Type B pancreatic cell (in vitro differentiated cells): ENCODE measurements around the gene PLEK. TPM values are rescaled to one million over a fixed set of nuclear protein-coding genes. Genes with fewer than 3 reads are reported as not detected.
"Not testable (repeated sequence)": the region's sequence is repeated elsewhere in the genome, so short reads cannot be mapped to it uniquely, and the experiment has no call there.

Experiments used
- DNase-seq: peaks from one replicate; pipeline ENCODE4 v3.0.0; 2021; ENCODE audit warnings: mixed read lengths; ENCODE audit not compliant: unreplicated experiment; ENCODE audit errors: extremely low spot score
- H3K27ac Mint-ChIP-seq: 2 replicates; pipeline ENCODE4 v1.8.0; 2021; ENCODE audit warnings: mild to moderate bottlenecking, mixed read lengths
- H3K27me3 Mint-ChIP-seq: 2 replicates; pipeline ENCODE4 v1.8.0; 2021; ENCODE audit warnings: mixed read lengths
- H3K36me3 Mint-ChIP-seq: 2 replicates; pipeline ENCODE4 v1.8.0; 2021; ENCODE audit warnings: mixed read lengths
- H3K4me1 Mint-ChIP-seq: one replicate; pipeline ENCODE4 v1.8.0; 2021; ENCODE audit warnings: mixed read lengths; ENCODE audit not compliant: unreplicated experiment
- H3K4me3 Mint-ChIP-seq: 2 replicates; pipeline ENCODE4 v1.8.0; 2021; ENCODE audit warnings: mild to moderate bottlenecking, mixed read lengths
- H3K9me3 Mint-ChIP-seq: 2 replicates; pipeline ENCODE4 v1.8.0; 2021; ENCODE audit warnings: mixed read lengths
- total RNA-seq: library from RNA; stranded (reverse); gene quantifications from 2 replicates; pipeline ENCODE4 v1.2.1, GENCODE V29; 2021; ENCODE audit warnings: low replicate concordance
- TF ChIP-seq, protein P1 (sequence below): fragments of 200-600 bp; sonication (generic); conservative IDR thresholded peaks from 2 replicates; pipeline ENCODE4 v1.5.0; 2021; ENCODE audit warnings: antibody characterized with exemption, mild to moderate bottlenecking

The PLEK gene
- total RNA-seq, 1 donor from 2014 or later = not detected

DNA sequence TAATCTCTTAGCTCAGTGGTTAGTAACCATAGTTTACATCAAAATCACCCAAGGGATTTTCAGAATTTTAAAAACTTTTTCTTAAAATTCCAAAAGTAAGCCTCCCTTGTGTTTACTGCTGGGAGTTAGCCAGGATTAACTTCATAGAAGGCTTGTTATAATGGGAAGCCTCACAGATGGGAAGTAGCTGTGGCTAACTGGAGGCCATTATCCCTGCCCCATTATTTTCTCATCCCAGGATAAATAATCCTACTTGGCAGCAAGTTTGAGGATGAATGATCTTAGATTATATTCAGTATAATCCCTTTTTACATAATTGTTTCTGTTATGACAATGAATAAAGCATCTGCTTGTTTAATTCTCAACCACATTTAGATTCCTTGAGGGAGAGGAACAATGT lies 25.5 kb downstream of the PLEK start:
- no peaks in the 10 kb centered on the region for H3K4me1 Mint-ChIP-seq
- H3K27ac Mint-ChIP-seq = no peak overlapping the region
- no peak for DNase-seq
- H3K36me3 Mint-ChIP-seq = no peaks in the 10 kb centered on the region
- TF ChIP-seq, protein P1, sequence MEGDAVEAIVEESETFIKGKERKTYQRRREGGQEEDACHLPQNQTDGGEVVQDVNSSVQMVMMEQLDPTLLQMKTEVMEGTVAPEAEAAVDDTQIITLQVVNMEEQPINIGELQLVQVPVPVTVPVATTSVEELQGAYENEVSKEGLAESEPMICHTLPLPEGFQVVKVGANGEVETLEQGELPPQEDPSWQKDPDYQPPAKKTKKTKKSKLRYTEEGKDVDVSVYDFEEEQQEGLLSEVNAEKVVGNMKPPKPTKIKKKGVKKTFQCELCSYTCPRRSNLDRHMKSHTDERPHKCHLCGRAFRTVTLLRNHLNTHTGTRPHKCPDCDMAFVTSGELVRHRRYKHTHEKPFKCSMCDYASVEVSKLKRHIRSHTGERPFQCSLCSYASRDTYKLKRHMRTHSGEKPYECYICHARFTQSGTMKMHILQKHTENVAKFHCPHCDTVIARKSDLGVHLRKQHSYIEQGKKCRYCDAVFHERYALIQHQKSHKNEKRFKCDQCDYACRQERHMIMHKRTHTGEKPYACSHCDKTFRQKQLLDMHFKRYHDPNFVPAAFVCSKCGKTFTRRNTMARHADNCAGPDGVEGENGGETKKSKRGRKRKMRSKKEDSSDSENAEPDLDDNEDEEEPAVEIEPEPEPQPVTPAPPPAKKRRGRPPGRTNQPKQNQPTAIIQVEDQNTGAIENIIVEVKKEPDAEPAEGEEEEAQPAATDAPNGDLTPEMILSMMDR = no peak
- H3K4me3 Mint-ChIP-seq = no peak overlapping the region
- no peaks in the 10 kb centered on the region for H3K9me3 Mint-ChIP-seq
- peaks cover 33% of the 10 kb centered on the region for H3K27me3 Mint-ChIP-seq

DNA sequence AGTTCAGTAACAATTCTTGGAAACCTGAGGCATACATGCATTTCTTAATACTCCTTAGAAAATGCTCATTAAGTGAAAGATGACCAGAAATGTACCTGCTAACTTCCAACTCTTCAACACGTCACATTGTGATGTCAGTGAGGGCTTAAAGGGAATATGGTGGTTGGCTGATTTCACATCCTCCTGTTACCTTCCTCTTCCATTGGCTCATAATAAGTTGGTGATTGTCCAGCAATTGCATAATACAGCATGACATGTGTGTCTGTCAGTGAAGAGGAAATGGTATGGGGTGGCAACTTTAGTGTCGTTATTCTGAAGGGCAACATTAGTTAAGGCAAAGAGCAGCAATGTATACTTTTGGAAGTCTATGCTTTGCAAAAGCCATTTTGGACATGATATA lies 26.0 kb downstream of the PLEK start:
- H3K9me3 Mint-ChIP-seq = no peaks in the 10 kb centered on the region
- TF ChIP-seq, protein P1 = no peak
- H3K4me1 Mint-ChIP-seq = no peaks in the 10 kb centered on the region
- H3K4me3 Mint-ChIP-seq = no peak overlapping the region
- no peak overlapping the region for H3K27ac Mint-ChIP-seq
- no peak for DNase-seq
- H3K36me3 Mint-ChIP-seq = no peaks in the 10 kb centered on the region
- peaks cover 33% of the 10 kb centered on the region for H3K27me3 Mint-ChIP-seq

DNA sequence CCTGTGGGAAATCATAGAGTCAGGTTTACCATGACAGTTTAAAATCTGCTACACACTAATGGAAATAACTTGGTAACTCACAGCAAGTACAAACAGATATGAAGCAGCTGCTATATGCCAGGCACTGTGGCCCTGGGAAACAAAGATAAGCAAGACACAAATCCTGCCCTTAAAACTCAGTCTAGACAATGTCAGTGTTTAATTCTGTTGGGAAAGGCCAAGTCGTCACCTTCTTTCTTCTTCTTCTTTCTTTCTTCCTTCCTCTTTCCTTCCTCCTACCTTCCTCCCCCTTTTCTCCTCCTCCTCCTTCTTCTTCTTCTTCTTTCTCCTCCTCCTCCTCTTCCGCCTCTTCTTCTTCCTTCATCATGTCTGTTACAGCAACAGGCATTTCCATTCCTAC lies 26.8 kb downstream of the PLEK start:
- no peaks in the 10 kb centered on the region for H3K4me1 Mint-ChIP-seq
- TF ChIP-seq, protein P1 = no peak
- H3K9me3 Mint-ChIP-seq = no peaks in the 10 kb centered on the region
- DNase-seq = no peak
- H3K27ac Mint-ChIP-seq = no peak overlapping the region
- no peaks in the 10 kb centered on the region for H3K36me3 Mint-ChIP-seq
- H3K4me3 Mint-ChIP-seq = no peak overlapping the region
- peaks cover 33% of the 10 kb centered on the region for H3K27me3 Mint-ChIP-seq

DNA sequence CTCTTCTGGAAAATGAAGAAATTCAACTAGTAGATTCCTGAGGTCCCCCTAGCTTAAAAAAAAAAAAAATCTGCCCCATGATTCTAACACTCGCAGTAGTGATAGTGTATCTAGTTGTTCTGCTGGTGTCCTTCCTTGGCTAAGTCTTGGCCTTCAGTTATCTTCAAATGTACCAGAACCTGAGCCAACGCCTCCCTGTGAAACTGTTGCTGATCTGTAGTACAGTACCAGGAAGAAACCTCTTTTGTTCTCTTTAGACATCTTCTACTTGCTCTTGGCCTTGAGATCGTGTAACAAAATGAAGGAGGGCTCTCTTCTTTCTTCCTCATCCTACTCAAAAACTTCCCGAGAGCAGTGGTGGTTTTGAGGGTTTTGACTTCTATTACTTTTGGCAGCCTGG lies 31.0 kb downstream of the PLEK start:
- H3K27ac Mint-ChIP-seq = no peak overlapping the region
- no peaks in the 10 kb centered on the region for H3K4me1 Mint-ChIP-seq
- TF ChIP-seq, protein P1 = no peak
- H3K4me3 Mint-ChIP-seq = no peak overlapping the region
- H3K27me3 Mint-ChIP-seq = peaks cover 27% of the 10 kb centered on the region
- no peak for DNase-seq
- no peaks in the 10 kb centered on the region for H3K36me3 Mint-ChIP-seq
- no peaks in the 10 kb centered on the region for H3K9me3 Mint-ChIP-seq

DNA sequence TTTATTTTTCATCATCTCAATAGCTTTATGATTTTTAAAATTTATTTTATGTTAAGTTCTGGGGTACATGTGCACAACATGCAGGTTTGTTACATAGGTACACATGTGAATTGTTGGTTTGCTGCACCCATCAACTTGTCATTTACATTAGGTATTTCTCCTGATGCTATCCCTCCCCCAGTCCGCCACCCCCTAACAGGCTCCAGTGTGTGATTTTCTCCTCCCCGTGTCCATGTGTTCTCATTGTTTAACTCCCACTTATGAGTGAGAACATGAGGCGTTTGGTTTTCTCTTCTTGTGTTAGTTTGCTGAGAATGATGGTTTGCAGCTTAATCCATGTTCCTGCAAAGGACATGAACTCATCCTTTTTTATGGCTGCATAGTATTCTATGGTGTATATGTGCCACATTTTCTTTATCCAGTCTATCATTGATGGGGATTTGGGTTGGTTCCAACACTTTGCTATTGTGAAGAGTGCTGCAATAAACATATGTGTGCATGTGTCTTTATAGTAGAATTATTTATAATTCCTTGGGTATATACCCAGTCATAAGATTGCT lies 32.7 kb downstream of the PLEK start:
- not testable (repeated sequence) for H3K4me1 Mint-ChIP-seq, H3K9me3 Mint-ChIP-seq, DNase-seq, H3K4me3 Mint-ChIP-seq, H3K36me3 Mint-ChIP-seq, H3K27ac Mint-ChIP-seq
- H3K27me3 Mint-ChIP-seq = peaks cover 27% of the 10 kb centered on the region

DNA sequence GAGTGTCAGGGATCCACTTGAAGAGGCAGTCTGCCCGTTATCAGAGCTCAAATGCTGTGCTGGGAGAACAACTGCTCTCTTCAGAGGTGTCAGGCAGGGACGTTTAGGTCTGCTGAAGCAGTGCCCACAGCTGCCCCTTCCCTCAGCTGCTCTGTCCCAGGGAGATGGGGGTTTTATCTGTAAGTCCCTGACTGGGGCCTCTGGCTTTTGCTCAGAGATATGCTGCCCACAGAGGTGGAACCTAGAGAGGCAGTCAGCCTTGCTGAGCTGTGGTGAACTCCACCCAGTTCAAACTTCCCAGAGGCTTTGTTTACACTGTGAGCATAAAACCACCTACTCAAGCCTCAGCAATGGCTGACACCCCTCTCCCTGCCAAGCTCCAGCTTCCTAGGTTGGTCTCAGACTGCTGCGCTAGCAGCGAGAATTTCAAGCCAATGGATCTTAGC lies 38.1 kb downstream of the PLEK start:
- Mint-ChIP-seq H3K4me3 (no peak overlapping the region), H3K36me3 (no peaks in the 10 kb centered on the region), H3K27me3 (peaks cover 49% of the 10 kb centered on the region), H3K27ac (no peak overlapping the region), H3K9me3 (peaks cover 5% of the 10 kb centered on the region), H3K4me1 (no peaks in the 10 kb centered on the region)
- TF ChIP-seq, protein P1 = no peak
- DNase-seq = no peak
